ENCODE measurements around the gene FARS2. TPM values are rescaled to one million over a fixed set of nuclear protein-coding genes. Genes with fewer than 3 reads are reported as not detected.

Gene FARS2
- total and polyA plus RNA-seq, 2 donors (not counting 1 experiment from before 2014, with no cell fraction given), result 33.0 to 35.5 TPM

GRCh38 chr6:5442916-5443315, 181.6 kb downstream of the FARS2 start:
- no peaks in the 10 kb centered on the region for H3K36me3 ChIP-seq (replicated peaks in 1 of 2; ENCODE audit: control extremely low read depth in 1 of 2, control insufficient read depth in 1 of 2, extremely low read depth in 1 of 2, insufficient read depth in 2 of 2, low read length in 1 of 2)
- Mint-ChIP-seq H3K9me3 (ENCODE audit: insufficient read depth) (no peaks in the 10 kb centered on the region), H3K4me1 (peaks cover 11% of the 10 kb centered on the region), H3K27me3 (no peaks in the 10 kb centered on the region), H3K4me3 (no peak overlapping the region), H3K27ac (no peak overlapping the region)
- POLR2A ChIA-PET, result no interaction called here
- no peaks in the 10 kb centered on the region for H3K79me2 ChIP-seq (ENCODE audit: control insufficient read depth, insufficient read depth, low read length)
- ATAC-seq (ENCODE audit: low read depth), result no peak
- no peak overlapping the region for H2AFZ ChIP-seq (ENCODE audit: insufficient read depth, low read depth, low read length, poor library complexity, severe bottlenecking)
- no peak overlapping the region for H3K4me2 ChIP-seq (replicated peaks; ENCODE audit: low read depth, low read length, poor library complexity, severe bottlenecking)
- H3K4me3 ChIP-seq (ENCODE audit: control extremely low read depth in 1 of 5, extremely low read depth in 1 of 5, insufficient read depth in 1 of 5, low read depth in 2 of 5, low read length in 4 of 5), result no peak overlapping the region
- no CpG with 5 or more reads among the region's 2 CpGs for WGBS (ENCODE audit: insufficient coverage)
- peaks cover 0 to 2% of the 10 kb centered on the region in 2 donors for H3K4me1 ChIP-seq (ENCODE audit: control insufficient read depth in 2 of 2, insufficient read depth in 2 of 2, low read length in 2 of 2)
- H3K9ac ChIP-seq (ENCODE audit: low read length), result no peak overlapping the region
- no peaks in the 10 kb centered on the region for H3K27me3 ChIP-seq (replicated peaks in 1 of 4; ENCODE audit: control extremely low read depth in 1 of 4, control insufficient read depth in 3 of 4, insufficient read depth in 4 of 4, low read length in 3 of 4)
- no peaks in the 10 kb centered on the region for H3K9me3 ChIP-seq (ENCODE audit: control extremely low read depth in 1 of 3, control insufficient read depth in 2 of 3, insufficient read depth in 1 of 3, low read length in 2 of 3)
- intact Hi-C loops (cut with micrococcal nuclease), result no loop called here
- DNase-seq, result no peak
- TF ChIP-seq, protein P1, sequence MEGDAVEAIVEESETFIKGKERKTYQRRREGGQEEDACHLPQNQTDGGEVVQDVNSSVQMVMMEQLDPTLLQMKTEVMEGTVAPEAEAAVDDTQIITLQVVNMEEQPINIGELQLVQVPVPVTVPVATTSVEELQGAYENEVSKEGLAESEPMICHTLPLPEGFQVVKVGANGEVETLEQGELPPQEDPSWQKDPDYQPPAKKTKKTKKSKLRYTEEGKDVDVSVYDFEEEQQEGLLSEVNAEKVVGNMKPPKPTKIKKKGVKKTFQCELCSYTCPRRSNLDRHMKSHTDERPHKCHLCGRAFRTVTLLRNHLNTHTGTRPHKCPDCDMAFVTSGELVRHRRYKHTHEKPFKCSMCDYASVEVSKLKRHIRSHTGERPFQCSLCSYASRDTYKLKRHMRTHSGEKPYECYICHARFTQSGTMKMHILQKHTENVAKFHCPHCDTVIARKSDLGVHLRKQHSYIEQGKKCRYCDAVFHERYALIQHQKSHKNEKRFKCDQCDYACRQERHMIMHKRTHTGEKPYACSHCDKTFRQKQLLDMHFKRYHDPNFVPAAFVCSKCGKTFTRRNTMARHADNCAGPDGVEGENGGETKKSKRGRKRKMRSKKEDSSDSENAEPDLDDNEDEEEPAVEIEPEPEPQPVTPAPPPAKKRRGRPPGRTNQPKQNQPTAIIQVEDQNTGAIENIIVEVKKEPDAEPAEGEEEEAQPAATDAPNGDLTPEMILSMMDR (IDR thresholded peaks at IDR 0.05), result no peak
- no peak for TF ChIP-seq EZH2 (IDR thresholded peaks at IDR 0.05; ENCODE audit: borderline replicate concordance, insufficient read depth, low read depth, low read length, poor library complexity, severe bottlenecking)
- no peaks in the 10 kb centered on the region for H4K20me1 ChIP-seq (ENCODE audit: control insufficient read depth, insufficient read depth, low read length, poor library complexity, severe bottlenecking)
- CTCF ChIA-PET, result no interaction called here
- no peak overlapping the region for H3K27ac ChIP-seq (ENCODE audit: low read length in 2 of 2)

GRCh38 chr6:5443491-5443890, 182.2 kb downstream of the FARS2 start:
- H3K4me3 ChIP-seq (ENCODE audit: control extremely low read depth in 1 of 5, extremely low read depth in 1 of 5, insufficient read depth in 1 of 5, low read depth in 2 of 5, low read length in 4 of 5), result no peak overlapping the region
- H3K27ac Mint-ChIP-seq, result no peak overlapping the region
- DNase-seq, result no peak
- peaks cover 11% of the 10 kb centered on the region for H3K4me1 Mint-ChIP-seq
- H3K27me3 Mint-ChIP-seq, result no peaks in the 10 kb centered on the region
- H3K27ac ChIP-seq (ENCODE audit: low read length in 2 of 2), result no peak overlapping the region
- POLR2A ChIA-PET, result no interaction called here
- H3K4me1 ChIP-seq (ENCODE audit: control insufficient read depth in 2 of 2, insufficient read depth in 2 of 2, low read length in 2 of 2), result peaks cover 0 to 2% of the 10 kb centered on the region in 2 donors
- no peaks in the 10 kb centered on the region for H3K79me2 ChIP-seq (ENCODE audit: control insufficient read depth, insufficient read depth, low read length)
- no peaks in the 10 kb centered on the region for H3K9me3 Mint-ChIP-seq (ENCODE audit: insufficient read depth)
- H2AFZ ChIP-seq (ENCODE audit: insufficient read depth, low read depth, low read length, poor library complexity, severe bottlenecking), result no peak overlapping the region
- H4K20me1 ChIP-seq (ENCODE audit: control insufficient read depth, insufficient read depth, low read length, poor library complexity, severe bottlenecking), result no peaks in the 10 kb centered on the region
- no peak for TF ChIP-seq EZH2 (IDR thresholded peaks at IDR 0.05; ENCODE audit: borderline replicate concordance, insufficient read depth, low read depth, low read length, poor library complexity, severe bottlenecking)
- TF ChIP-seq, protein P1 (IDR thresholded peaks at IDR 0.05), result no peak
- ATAC-seq (ENCODE audit: low read depth), result no peak
- no peaks in the 10 kb centered on the region for H3K9me3 ChIP-seq (ENCODE audit: control extremely low read depth in 1 of 3, control insufficient read depth in 2 of 3, insufficient read depth in 1 of 3, low read length in 2 of 3)
- intact Hi-C loops (cut with micrococcal nuclease), result no loop called here
- WGBS (ENCODE audit: insufficient coverage), result 88% methylated on average over 2 of the region's 3 CpGs
- H3K4me3 Mint-ChIP-seq, result no peak overlapping the region
- H3K4me2 ChIP-seq (replicated peaks; ENCODE audit: low read depth, low read length, poor library complexity, severe bottlenecking), result no peak overlapping the region
- no peaks in the 10 kb centered on the region for H3K36me3 ChIP-seq (replicated peaks in 1 of 2; ENCODE audit: control extremely low read depth in 1 of 2, control insufficient read depth in 1 of 2, extremely low read depth in 1 of 2, insufficient read depth in 2 of 2, low read length in 1 of 2)
- CTCF ChIA-PET, result no interaction called here
- H3K27me3 ChIP-seq (replicated peaks in 1 of 4; ENCODE audit: control extremely low read depth in 1 of 4, control insufficient read depth in 3 of 4, insufficient read depth in 4 of 4, low read length in 3 of 4), result no peaks in the 10 kb centered on the region
- no peak overlapping the region for H3K9ac ChIP-seq (ENCODE audit: low read length)
